ENCODE data around the gene DEPDC7. TPM values are rescaled to one million over a fixed set of nuclear protein-coding genes. Genes with fewer than 3 reads are reported as not detected.

The DEPDC7 gene
- total and polyA plus RNA-seq, 9 of the 15 experiments (the other 6 are each of a cell fraction or from before 2014, with no cell fraction given), result 5.4 to 19.9 (median 12.0) TPM

GRCh38 chr11:33015621-33016551 lies at the start of gene DEPDC7 (continued):
- TF ChIP-seq SAP30 (IDR thresholded peaks at IDR 0.05; ENCODE audit: borderline replicate concordance, insufficient read depth, low read depth, low read length, poor library complexity, severe bottlenecking), result peak; percentile 41
- TF ChIP-seq RHOXF2B (CRISPR knock-in tag; conservative IDR thresholded peaks at IDR 0.05), result no peak
- TF ChIP-seq HCFC1 (IDR thresholded peaks at IDR 0.05; ENCODE audit: low read depth, low read length), result peak; percentile 14; the same call in 1 of the 2 replicates
- TF ChIP-seq ZNF239 (CRISPR knock-in tag; IDR thresholded peaks at IDR 0.05), result peak; percentile 38; the same call in 1 of the 2 replicates
- TF ChIP-seq GATAD2B (IDR thresholded peaks at IDR 0.05; ENCODE audit: borderline replicate concordance), result no peak
- no peak for TF ChIP-seq POLR2AphosphoS2 (IDR thresholded peaks at IDR 0.05; ENCODE audit: low read length)
- TF ChIP-seq BDP1 (IDR thresholded peaks at IDR 0.05; ENCODE audit: insufficient read depth, insufficient read length), result no peak
- no peak for TF ChIP-seq ILK (tag; IDR thresholded peaks at IDR 0.05; ENCODE audit: borderline replicate concordance, low read depth)
- 0 out of 2 replicates have a peak, but pooled peaks have one; percentile 1 for TF ChIP-seq CEBPB (tag; IDR thresholded peaks at IDR 0.05)
- TF ChIP-seq CBFA2T2 (conservative IDR thresholded peaks at IDR 0.05), result peak; percentile 81
- no peak for TF ChIP-seq FOSL1 (tag; conservative IDR thresholded peaks at IDR 0.05)
- TF ChIP-seq ZNF3 (CRISPR knock-in tag; IDR thresholded peaks at IDR 0.05), result no peak
- no peak for TF ChIP-seq ZNF184 (CRISPR knock-in tag; IDR thresholded peaks at IDR 0.05)
- TF ChIP-seq BRD9 (IDR thresholded peaks at IDR 0.05; ENCODE audit: low read depth, partially characterized antibody), result no peak
- TF ChIP-seq, protein P1, sequence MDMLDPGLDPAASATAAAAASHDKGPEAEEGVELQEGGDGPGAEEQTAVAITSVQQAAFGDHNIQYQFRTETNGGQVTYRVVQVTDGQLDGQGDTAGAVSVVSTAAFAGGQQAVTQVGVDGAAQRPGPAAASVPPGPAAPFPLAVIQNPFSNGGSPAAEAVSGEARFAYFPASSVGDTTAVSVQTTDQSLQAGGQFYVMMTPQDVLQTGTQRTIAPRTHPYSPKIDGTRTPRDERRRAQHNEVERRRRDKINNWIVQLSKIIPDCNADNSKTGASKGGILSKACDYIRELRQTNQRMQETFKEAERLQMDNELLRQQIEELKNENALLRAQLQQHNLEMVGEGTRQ (CRISPR knock-in tag; IDR thresholded peaks at IDR 0.05), result peak; percentile 98
- no peak for TF ChIP-seq XRCC4 (IDR thresholded peaks at IDR 0.05; ENCODE audit: extremely low read depth, insufficient read depth, insufficient read length)
- no peak for TF ChIP-seq HIVEP1 (CRISPR knock-in tag; IDR thresholded peaks at IDR 0.05)
- TF ChIP-seq, protein P2, sequence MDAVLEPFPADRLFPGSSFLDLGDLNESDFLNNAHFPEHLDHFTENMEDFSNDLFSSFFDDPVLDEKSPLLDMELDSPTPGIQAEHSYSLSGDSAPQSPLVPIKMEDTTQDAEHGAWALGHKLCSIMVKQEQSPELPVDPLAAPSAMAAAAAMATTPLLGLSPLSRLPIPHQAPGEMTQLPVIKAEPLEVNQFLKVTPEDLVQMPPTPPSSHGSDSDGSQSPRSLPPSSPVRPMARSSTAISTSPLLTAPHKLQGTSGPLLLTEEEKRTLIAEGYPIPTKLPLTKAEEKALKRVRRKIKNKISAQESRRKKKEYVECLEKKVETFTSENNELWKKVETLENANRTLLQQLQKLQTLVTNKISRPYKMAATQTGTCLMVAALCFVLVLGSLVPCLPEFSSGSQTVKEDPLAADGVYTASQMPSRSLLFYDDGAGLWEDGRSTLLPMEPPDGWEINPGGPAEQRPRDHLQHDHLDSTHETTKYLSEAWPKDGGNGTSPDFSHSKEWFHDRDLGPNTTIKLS (IDR thresholded peaks at IDR 0.05; ENCODE audit: borderline replicate concordance, low read depth), result peak; percentile 80
- no peak for TF ChIP-seq NR2F6 (CRISPR knock-in tag; IDR thresholded peaks at IDR 0.05)
- TF ChIP-seq, protein P3, sequence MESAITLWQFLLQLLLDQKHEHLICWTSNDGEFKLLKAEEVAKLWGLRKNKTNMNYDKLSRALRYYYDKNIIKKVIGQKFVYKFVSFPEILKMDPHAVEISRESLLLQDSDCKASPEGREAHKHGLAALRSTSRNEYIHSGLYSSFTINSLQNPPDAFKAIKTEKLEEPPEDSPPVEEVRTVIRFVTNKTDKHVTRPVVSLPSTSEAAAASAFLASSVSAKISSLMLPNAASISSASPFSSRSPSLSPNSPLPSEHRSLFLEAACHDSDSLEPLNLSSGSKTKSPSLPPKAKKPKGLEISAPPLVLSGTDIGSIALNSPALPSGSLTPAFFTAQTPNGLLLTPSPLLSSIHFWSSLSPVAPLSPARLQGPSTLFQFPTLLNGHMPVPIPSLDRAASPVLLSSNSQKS (CRISPR knock-in tag; IDR thresholded peaks at IDR 0.05), result no peak
- no peak for TF ChIP-seq PPARD (CRISPR knock-in tag; IDR thresholded peaks at IDR 0.05)
- TF ChIP-seq SNIP1 (IDR thresholded peaks at IDR 0.05; ENCODE audit: low read depth), result no peak
- TF ChIP-seq, protein P4, sequence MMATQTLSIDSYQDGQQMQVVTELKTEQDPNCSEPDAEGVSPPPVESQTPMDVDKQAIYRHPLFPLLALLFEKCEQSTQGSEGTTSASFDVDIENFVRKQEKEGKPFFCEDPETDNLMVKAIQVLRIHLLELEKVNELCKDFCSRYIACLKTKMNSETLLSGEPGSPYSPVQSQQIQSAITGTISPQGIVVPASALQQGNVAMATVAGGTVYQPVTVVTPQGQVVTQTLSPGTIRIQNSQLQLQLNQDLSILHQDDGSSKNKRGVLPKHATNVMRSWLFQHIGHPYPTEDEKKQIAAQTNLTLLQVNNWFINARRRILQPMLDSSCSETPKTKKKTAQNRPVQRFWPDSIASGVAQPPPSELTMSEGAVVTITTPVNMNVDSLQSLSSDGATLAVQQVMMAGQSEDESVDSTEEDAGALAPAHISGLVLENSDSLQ (IDR thresholded peaks at IDR 0.05), result peak; percentile 83
